Effector CD8-positive, alpha-beta T cell (primary cell): Measurements from ENCODE around the gene CTNNA1.
"Not testable (repeated sequence)": the region's sequence is repeated elsewhere in the genome, so short reads cannot be mapped to it uniquely, and the experiment has no call there.

Experiments used
- DNase-seq: peaks from one replicate; lab custom pipeline; 2025; lab: John Stamatoyannopoulos, UW

Gene CTNNA1

GRCh38 chr5:138725153-138725817, 27.9 kb upstream of the CTNNA1 start:
- no peak for DNase-seq

GRCh38 chr5:138725818-138726416, 27.3 kb upstream of the CTNNA1 start:
- no peak for DNase-seq

- no peak for DNase-seq
Observed at GRCh38 chr5:138726848-138727247, 26.4 kb upstream of the CTNNA1 start.

- DNase-seq, result not testable (repeated sequence)
Observed at GRCh38 chr5:138730496-138730895, 22.7 kb upstream of the CTNNA1 start.

- no peak for DNase-seq
Observed at GRCh38 chr5:138732466-138732865, 20.8 kb upstream of the CTNNA1 start.

- no peak for DNase-seq
Observed at GRCh38 chr5:138732933-138733332, 20.3 kb upstream of the CTNNA1 start.

GRCh38 chr5:138733509-138733908, 19.7 kb upstream of the CTNNA1 start:
- no peak for DNase-seq

GRCh38 chr5:138736293-138736692, 16.9 kb upstream of the CTNNA1 start:
- DNase-seq, result no peak

- no peak for DNase-seq
Observed at GRCh38 chr5:138737494-138738265, 15.5 kb upstream of the CTNNA1 start.

- no peak for DNase-seq
Observed at GRCh38 chr5:138738399-138738798, 14.8 kb upstream of the CTNNA1 start.

- no peak for DNase-seq
Observed at GRCh38 chr5:138739938-138740337, 13.3 kb upstream of the CTNNA1 start.

- DNase-seq, result no peak
Observed at GRCh38 chr5:138743484-138743883, 9.7 kb upstream of the CTNNA1 start.

- DNase-seq, result no peak
Observed at GRCh38 chr5:138745268-138745667, 8.0 kb upstream of the CTNNA1 start.

GRCh38 chr5:138748630-138749081, 4.6 kb upstream of the CTNNA1 start:
- no peak for DNase-seq

- DNase-seq, result not testable (repeated sequence)
Observed at GRCh38 chr5:138751344-138751743, 1.9 kb upstream of the CTNNA1 start.

- DNase-seq, result no peak
Observed at GRCh38 chr5:138752341-138752950, 779 bp upstream of the CTNNA1 start.

- DNase-seq, result no peak
Observed at GRCh38 chr5:138753794-138754698, 821 bp downstream of the CTNNA1 start.

- DNase-seq, result no peak
Observed at GRCh38 chr5:138754699-138755057, 1.5 kb downstream of the CTNNA1 start.

- DNase-seq, result no peak
Observed at GRCh38 chr5:138755084-138755748, 2.0 kb downstream of the CTNNA1 start.

GRCh38 chr5:138757061-138757776, 4.0 kb downstream of the CTNNA1 start:
- no peak for DNase-seq
